Measurements from ENCODE around the gene KRT78.

DNA sequence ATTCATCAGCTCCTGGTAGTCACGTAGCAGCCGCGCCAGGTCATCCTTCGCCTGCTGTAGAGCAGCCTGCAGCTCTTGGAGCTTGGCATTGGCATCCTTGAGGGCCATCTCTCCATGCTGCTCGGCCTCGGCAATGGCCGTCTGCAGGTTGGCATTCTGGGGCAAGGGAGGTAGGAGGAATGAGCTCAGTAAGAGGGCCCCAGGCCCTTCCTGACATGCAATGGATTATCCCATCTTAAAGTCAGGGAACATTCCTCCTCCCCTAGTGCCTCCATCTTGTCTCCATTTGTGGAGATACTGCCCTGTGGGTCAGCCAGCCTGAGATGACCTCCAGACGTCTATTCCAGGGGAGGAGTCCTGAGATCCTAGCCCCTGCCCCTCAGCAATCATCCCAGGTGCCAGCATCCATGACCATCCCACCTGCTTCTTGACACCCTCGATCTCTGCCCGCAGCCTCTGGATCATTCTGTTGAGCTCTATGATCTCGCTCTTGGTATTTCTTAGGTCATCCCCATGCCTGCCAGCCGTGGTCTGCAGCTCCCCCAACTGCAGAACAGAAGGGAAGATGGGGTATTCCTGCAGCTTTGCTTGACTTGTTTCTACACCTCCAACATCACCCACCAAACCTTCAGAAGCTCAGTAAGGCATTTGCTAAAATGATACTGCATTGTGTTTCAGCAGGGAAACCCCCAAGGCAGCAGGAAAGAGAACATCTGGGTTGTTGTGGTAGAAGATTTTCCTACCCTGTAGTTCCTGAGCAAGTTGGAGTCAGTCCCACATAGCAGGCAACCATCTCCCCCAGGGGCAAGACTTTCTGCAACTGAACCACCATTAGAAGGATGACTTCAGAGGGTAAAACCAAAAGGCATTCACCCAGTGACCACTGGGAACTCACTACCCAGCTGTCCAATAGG, 57.3 kb downstream of the KRT78 start:
- no peak for TF ChIP-seq EGR1 (IDR thresholded peaks at IDR 0.05)
- TF ChIP-seq FOXM1 (IDR thresholded peaks at IDR 0.05; ENCODE audit: borderline replicate concordance, low read depth) = no peak
- TF ChIP-seq, protein P1, sequence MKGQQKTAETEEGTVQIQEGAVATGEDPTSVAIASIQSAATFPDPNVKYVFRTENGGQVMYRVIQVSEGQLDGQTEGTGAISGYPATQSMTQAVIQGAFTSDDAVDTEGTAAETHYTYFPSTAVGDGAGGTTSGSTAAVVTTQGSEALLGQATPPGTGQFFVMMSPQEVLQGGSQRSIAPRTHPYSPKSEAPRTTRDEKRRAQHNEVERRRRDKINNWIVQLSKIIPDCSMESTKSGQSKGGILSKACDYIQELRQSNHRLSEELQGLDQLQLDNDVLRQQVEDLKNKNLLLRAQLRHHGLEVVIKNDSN (IDR thresholded peaks at IDR 0.05) = no peak
- no peak for TF ChIP-seq CEBPB (IDR thresholded peaks at IDR 0.05)
- no peak for TF ChIP-seq EP300 (IDR thresholded peaks at IDR 0.05; ENCODE audit: borderline replicate concordance)
- no peak for TF ChIP-seq TEAD4 (IDR thresholded peaks at IDR 0.05)
- TF ChIP-seq YY1 (IDR thresholded peaks at IDR 0.05; ENCODE audit: low read depth) = no peak
- TF ChIP-seq, protein P2, sequence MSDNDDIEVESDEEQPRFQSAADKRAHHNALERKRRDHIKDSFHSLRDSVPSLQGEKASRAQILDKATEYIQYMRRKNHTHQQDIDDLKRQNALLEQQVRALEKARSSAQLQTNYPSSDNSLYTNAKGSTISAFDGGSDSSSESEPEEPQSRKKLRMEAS (IDR thresholded peaks at IDR 0.05) = no peak
